Smooth muscle cell (in vitro differentiated cells): ENCODE results near the gene RNF213. TPM values are rescaled to one million over a fixed set of nuclear protein-coding genes. Genes with fewer than 3 reads are reported as not detected.

ENCODE experiments used
- DNase-seq: peaks from one replicate; lab custom pipeline; 2025; ENCODE audit not compliant: unreplicated experiment; lab: John Stamatoyannopoulos, UW
- H2AFZ ChIP-seq: fragments of 200-600 bp; sonication (generic); 2 replicates; pipeline ENCODE4 v1.6.0; 2016; ENCODE audit warnings: antibody characterized with exemption, low read depth, mild to moderate bottlenecking
- H3F3A ChIP-seq: fragments of 200-600 bp; sonication (generic); 2 replicates; pipeline ENCODE4 v1.6.0; 2017; ENCODE audit warnings: antibody characterized with exemption, low read depth
- H3K27ac ChIP-seq: fragments of 200-600 bp; sonication (generic); 2 replicates; pipeline ENCODE4 v1.5.1; 2016; ENCODE audit warnings: low read depth, mild to moderate bottlenecking
- H3K27me3 ChIP-seq: fragments of 200-600 bp; sonication (generic); 2 replicates; pipeline ENCODE4 v1.6.1; 2016; ENCODE audit warnings: low read depth, mild to moderate bottlenecking
- H3K36me3 ChIP-seq: fragments of 200-600 bp; sonication (generic); 2 replicates; pipeline ENCODE4 v1.5.1; 2016; ENCODE audit warnings: low read depth
- H3K4me1 ChIP-seq: fragments of 200-600 bp; sonication (generic); 2 replicates; pipeline ENCODE4 v1.5.1; 2016; ENCODE audit warnings: low read depth
- H3K4me2 ChIP-seq: fragments of 200-600 bp; sonication (generic); 2 replicates; pipeline ENCODE4 v1.6.0; 2016; ENCODE audit warnings: mild to moderate bottlenecking
- H3K4me3 ChIP-seq: fragments of 200-600 bp; sonication (generic); 2 replicates; pipeline ENCODE4 v1.5.1; 2016; ENCODE audit warnings: mild to moderate bottlenecking
- H3K79me2 ChIP-seq: fragments of 200-600 bp; sonication (generic); 2 replicates; pipeline ENCODE4 v1.6.0; 2016; ENCODE audit warnings: low read depth, mild to moderate bottlenecking
- H3K9ac ChIP-seq: fragments of 200-600 bp; sonication (generic); 2 replicates; pipeline ENCODE4 v1.6.0; 2016; ENCODE audit warnings: low read depth
- H3K9me3 ChIP-seq: fragments of 200-600 bp; sonication (generic); replicated peaks from 2 replicates; pipeline ENCODE4 v1.5.1; 2016; ENCODE audit warnings: low read depth
- H4K20me1 ChIP-seq: fragments of 200-600 bp; sonication (generic); 2 replicates; pipeline ENCODE4 v1.6.0; 2016; ENCODE audit warnings: low read depth
- WGBS: methylation state at CpG from one replicate; pipeline ENCODE4 v1.1.7; 2016; ENCODE audit warnings: low lambda C conversion rate; 5-methylcytosine and 5-hydroxymethylcytosine counted together
- polyA plus RNA-seq: library from polyadenylated mRNA; unstranded; fragments of >200 nt; fragmentation: Nextera tagmentation; extraction: Ambion mirVana; gene quantifications from 2 replicates; pipeline ENCODE4 v1.2.1, GENCODE V29; 2016
- total RNA-seq: library from RNA; depleted of rRNA; stranded (reverse); fragments of >200 nt; gene quantifications from 2 replicates; pipeline ENCODE4 v1.2.3, GENCODE V29; 2014
- TF ChIP-seq, protein P1 (sequence below): fragments of 200-600 bp; sonication (generic); IDR thresholded peaks from 2 replicates; pipeline ENCODE4 v1.5.1; 2017; ENCODE audit warnings: borderline replicate concordance, mild to moderate bottlenecking, antibody characterized with exemption; ENCODE audit not compliant: insufficient read depth, poor library complexity, severe bottlenecking

Gene RNF213
- total and polyA plus RNA-seq, 2 experiments from 2014 or later: 12.8 to 43.0 TPM

DNA sequence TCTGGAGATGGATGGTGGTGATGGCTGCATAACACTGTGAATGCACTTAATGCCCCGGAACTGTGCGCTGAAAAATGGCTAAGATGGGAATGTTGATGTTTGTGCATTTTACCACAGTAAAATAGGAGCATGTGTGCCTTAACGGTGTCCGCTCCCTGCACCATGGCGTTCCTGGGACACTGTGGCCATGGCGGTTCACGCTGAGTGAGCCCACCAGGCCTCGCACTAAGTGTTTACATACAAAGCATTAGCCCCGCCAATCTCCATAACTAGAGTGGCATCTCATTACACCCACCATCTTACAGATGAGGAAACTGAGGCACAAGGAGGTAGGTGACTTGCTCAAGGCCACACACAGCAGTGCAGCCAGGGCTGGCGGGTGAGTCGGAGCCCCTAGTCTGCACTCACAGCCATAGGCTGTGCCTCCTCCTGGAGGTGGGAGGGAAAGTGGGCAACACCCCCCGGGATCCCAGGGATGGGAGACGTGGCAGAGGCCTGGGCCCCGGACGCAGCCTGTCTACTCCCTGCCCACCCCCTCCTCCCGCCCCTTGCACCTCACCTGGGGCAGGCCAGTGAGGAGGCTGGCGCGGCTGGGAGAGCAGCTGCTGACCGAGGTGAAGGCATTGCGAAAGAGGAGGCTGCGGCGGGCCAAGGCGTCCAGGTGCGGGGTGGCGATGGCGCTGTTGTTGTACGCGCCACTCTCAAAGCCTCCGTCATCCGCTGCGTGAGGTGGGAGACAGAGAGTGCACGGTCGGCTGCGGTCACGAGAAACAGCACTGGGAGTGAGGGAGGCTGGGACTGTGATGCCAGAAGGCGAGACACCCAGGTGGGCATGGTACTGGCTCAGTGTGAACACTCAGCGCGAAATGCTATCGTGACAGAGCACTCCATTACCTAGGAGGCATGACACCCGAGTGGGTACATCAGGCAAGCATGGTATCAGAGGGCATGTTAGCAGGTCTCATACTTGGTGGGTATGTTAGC is 43.9 kb upstream of the RNF213 start:
- H3K4me2 ChIP-seq: no peak overlapping the region
- TF ChIP-seq, protein P1, sequence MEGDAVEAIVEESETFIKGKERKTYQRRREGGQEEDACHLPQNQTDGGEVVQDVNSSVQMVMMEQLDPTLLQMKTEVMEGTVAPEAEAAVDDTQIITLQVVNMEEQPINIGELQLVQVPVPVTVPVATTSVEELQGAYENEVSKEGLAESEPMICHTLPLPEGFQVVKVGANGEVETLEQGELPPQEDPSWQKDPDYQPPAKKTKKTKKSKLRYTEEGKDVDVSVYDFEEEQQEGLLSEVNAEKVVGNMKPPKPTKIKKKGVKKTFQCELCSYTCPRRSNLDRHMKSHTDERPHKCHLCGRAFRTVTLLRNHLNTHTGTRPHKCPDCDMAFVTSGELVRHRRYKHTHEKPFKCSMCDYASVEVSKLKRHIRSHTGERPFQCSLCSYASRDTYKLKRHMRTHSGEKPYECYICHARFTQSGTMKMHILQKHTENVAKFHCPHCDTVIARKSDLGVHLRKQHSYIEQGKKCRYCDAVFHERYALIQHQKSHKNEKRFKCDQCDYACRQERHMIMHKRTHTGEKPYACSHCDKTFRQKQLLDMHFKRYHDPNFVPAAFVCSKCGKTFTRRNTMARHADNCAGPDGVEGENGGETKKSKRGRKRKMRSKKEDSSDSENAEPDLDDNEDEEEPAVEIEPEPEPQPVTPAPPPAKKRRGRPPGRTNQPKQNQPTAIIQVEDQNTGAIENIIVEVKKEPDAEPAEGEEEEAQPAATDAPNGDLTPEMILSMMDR: no peak
- peaks cover 7% of the 10 kb centered on the region for H3K4me1 ChIP-seq
- H3K27me3 ChIP-seq: no peaks in the 10 kb centered on the region
- peaks cover 15% of the 10 kb centered on the region for H4K20me1 ChIP-seq
- H3K9ac ChIP-seq: no peak overlapping the region
- H3F3A ChIP-seq: no peaks in the 10 kb centered on the region
- no peak overlapping the region for H2AFZ ChIP-seq
- H3K27ac ChIP-seq: no peak overlapping the region
- H3K36me3 ChIP-seq: no peaks in the 10 kb centered on the region
- DNase-seq: no peak
- H3K9me3 ChIP-seq: no peaks in the 10 kb centered on the region
- WGBS: 95% methylated on average over 37 of the region's 40 CpGs
- H3K79me2 ChIP-seq: peaks cover 8% of the 10 kb centered on the region
- no peak overlapping the region for H3K4me3 ChIP-seq

DNA sequence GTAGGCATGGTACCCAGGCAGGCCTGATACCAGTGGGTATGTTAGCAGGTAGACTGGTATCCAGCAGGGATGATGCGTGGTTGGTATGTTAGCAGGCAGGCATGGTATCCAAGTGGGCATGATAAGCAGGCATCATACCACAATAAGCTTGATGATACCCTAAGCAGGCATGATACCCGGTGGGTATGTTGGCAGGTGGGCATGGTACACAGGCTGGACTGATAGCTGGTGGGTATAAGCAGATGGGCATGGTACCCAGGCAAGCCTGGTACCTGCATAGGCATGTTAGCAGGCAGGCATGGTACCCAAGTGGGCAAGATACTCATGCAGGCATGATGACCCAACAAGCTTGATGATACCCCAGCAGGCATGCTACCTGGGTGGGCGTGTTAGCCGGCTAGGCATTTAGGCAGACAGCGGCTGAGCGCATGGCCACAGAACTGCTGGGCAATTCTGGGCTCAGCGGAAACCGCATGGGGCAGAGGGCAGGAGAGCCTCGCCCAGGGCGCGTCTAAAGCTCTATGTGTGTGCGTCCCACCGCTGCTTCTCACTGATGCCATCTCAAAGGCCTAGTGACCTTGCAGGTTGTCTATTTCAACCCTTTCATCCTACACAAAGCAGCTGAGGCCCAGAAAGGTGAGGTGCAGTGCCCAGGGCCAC is 42.8 kb upstream of the RNF213 start:
- TF ChIP-seq, protein P1: no peak
- H3F3A ChIP-seq: no peaks in the 10 kb centered on the region
- H3K9me3 ChIP-seq: no peaks in the 10 kb centered on the region
- H4K20me1 ChIP-seq: peaks cover 15% of the 10 kb centered on the region
- peaks cover 8% of the 10 kb centered on the region for H3K79me2 ChIP-seq
- H3K4me1 ChIP-seq: peaks cover 7% of the 10 kb centered on the region
- no peak overlapping the region for H3K4me3 ChIP-seq
- H2AFZ ChIP-seq: no peak overlapping the region
- H3K27me3 ChIP-seq: no peaks in the 10 kb centered on the region
- H3K27ac ChIP-seq: no peak overlapping the region
- 95% methylated on average over 13 of the region's 13 CpGs for WGBS
- DNase-seq: no peak
- H3K9ac ChIP-seq: no peak overlapping the region
- H3K36me3 ChIP-seq: no peaks in the 10 kb centered on the region
- H3K4me2 ChIP-seq: no peak overlapping the region

DNA sequence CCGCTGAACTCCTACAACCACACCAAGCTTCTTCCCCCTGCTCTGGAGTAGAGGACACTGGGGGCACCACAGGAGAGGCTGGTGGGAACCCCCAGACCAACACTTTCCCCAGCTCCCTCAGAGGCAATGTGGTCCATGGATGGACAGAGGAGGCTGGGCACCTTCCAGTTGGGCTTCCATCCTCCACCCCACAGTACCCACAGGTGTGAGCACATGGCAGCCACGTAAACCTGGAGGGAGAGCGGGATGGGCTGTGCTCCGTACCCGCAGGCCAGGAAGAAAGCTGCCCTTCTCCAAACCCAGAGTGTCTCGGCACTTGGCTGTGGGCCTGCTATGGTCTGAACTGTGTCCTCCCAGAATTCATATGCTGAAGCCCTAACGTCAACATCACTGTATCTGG is 42.3 kb upstream of the RNF213 start:
- peaks cover 7% of the 10 kb centered on the region for H3K4me1 ChIP-seq
- H3K9me3 ChIP-seq: no peaks in the 10 kb centered on the region
- no peak for DNase-seq
- H3K4me3 ChIP-seq: no peak overlapping the region
- 95% methylated on average over 7 of the region's 7 CpGs for WGBS
- peaks cover 15% of the 10 kb centered on the region for H4K20me1 ChIP-seq
- no peak overlapping the region for H3K4me2 ChIP-seq
- no peaks in the 10 kb centered on the region for H3F3A ChIP-seq
- TF ChIP-seq, protein P1: no peak
- peaks cover 8% of the 10 kb centered on the region for H3K79me2 ChIP-seq
- H3K27ac ChIP-seq: no peak overlapping the region
- H2AFZ ChIP-seq: no peak overlapping the region
- H3K27me3 ChIP-seq: no peaks in the 10 kb centered on the region
- H3K36me3 ChIP-seq: no peaks in the 10 kb centered on the region
- H3K9ac ChIP-seq: no peak overlapping the region
